ENCODE results near the gene MSI2.

DNA sequence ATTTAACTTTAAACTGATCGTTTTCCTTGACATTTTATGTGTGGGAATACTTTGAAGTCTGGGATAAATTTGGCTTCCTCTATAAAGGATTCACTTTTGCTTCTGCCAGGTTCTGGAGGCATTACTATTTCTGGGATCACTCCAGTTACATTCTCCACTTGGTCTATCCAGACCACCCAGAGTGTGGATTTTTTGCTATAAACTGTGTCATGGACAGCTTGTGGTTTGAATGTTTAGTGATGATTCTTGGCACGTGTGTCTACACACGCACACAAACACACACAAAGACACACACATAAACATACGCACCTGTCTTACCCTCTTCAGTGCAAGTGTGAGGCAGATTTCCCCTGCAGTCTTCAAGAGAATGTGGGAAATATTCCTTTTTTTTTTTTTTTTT lies 27.4 kb upstream of the MSI2 start:
- no peak for TF ChIP-seq POLR2A (IDR thresholded peaks at IDR 0.05)
- TF ChIP-seq, protein P1, sequence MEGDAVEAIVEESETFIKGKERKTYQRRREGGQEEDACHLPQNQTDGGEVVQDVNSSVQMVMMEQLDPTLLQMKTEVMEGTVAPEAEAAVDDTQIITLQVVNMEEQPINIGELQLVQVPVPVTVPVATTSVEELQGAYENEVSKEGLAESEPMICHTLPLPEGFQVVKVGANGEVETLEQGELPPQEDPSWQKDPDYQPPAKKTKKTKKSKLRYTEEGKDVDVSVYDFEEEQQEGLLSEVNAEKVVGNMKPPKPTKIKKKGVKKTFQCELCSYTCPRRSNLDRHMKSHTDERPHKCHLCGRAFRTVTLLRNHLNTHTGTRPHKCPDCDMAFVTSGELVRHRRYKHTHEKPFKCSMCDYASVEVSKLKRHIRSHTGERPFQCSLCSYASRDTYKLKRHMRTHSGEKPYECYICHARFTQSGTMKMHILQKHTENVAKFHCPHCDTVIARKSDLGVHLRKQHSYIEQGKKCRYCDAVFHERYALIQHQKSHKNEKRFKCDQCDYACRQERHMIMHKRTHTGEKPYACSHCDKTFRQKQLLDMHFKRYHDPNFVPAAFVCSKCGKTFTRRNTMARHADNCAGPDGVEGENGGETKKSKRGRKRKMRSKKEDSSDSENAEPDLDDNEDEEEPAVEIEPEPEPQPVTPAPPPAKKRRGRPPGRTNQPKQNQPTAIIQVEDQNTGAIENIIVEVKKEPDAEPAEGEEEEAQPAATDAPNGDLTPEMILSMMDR (IDR thresholded peaks at IDR 0.05), result no peak

Data from right lobe of liver (tissue), 4 donors.